Activated CD4-positive, alpha-beta T cell treated with anti-CD3 and anti-CD28 coated beads, Interleukin-2, amount 50 U/mL, for 16 hours (primary cell): ENCODE measurements around the gene COA3.
A peak's percentile ranks its signal among the peaks of the same experiment; 100 is the strongest.
"Not testable (repeated sequence)": the region's sequence is repeated elsewhere in the genome, so short reads cannot be mapped to it uniquely, and the experiment has no call there.

Source experiments
- DNase-seq: peaks from one replicate; pipeline ENCODE4 v3.0.0-alpha.2; 2020

The COA3 gene

DNA sequence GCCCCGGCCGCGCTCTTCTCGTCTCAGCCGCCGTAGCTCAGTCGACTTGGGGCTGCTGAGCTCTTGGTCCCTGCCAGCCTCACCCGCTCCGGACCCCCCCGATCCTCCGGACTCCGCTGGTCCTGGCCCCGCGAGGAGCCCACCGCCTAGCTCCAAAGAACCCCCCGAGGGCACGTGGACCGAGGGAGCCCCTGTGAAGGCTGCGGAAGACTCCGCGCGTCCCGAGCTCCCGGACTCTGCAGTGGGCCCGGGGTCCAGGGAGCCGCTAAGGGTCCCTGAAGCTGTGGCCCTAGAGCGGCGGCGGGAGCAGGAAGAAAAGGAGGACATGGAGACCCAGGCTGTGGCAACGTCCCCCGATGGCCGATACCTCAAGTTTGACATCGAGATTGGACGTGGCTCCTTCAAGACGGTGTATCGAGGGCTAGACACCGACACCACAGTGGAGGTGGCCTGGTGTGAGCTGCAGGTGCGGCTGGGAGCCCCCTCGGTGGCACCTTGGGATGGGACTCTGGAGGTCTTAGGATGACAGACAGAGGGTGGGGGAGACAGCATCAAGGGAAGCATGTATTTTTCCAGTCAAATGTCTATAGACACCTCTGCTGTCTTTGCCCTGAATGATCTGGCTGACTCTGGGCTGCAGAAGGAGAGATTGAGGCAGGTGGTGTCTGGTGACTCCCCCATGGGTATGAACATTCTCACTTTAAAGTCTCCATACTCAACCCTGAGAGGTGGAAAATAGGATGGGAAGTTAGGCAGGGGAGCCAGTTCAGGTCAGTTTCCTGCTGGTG lies 17.5 kb downstream of the COA3 start:
- DNase-seq: no peak

DNA sequence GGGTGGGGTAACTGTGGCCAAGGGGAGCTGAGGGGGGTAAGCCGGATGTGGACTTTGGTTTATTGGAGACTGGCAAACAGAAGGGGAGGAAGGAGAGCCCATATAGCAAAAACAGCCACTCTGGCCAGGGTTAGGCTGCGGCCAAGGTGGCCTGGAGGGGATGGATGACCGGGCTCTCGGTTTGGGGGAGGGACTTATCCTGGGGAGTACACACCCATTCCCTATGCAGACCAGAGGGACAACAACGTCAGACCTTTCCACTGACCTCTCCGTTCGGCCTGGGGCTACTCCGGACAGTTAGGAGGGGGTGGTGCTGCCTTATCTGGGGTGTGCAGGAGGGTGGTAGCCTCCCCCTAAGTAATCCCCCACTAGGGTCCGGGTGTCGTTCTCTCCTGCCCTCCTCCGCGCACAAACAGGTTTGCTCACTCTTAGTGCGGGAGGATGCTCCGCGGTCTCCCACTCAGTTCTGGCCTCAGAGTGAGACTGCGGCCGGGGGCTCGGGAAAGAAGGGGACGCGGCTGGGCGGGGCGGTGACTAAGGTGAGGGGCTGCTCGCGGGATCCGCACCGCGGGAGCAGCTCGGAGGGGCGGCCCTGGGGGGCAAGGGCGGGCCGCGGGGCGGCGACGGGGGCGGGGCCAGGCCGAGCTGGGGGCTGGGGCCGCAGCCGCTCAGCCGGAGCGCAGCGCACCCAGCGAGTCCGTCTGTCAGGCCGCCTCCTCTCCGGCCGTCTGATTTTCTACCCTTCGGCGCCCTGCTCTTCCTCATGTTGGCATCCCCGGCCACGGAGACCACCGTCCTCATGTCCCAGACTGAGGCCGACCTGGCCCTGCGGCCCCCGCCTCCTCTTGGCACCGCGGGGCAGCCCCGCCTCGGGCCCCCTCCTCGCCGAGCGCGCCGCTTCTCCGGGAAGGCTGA lies 18.3 kb downstream of the COA3 start, which contains the start of gene WNK4:
TSS of gene WNK4 (plus strand) at position 675 of the 915 bp plus-strand sequence. CDS start at position 764, 89 bp downstream.
- no peak for DNase-seq

DNA sequence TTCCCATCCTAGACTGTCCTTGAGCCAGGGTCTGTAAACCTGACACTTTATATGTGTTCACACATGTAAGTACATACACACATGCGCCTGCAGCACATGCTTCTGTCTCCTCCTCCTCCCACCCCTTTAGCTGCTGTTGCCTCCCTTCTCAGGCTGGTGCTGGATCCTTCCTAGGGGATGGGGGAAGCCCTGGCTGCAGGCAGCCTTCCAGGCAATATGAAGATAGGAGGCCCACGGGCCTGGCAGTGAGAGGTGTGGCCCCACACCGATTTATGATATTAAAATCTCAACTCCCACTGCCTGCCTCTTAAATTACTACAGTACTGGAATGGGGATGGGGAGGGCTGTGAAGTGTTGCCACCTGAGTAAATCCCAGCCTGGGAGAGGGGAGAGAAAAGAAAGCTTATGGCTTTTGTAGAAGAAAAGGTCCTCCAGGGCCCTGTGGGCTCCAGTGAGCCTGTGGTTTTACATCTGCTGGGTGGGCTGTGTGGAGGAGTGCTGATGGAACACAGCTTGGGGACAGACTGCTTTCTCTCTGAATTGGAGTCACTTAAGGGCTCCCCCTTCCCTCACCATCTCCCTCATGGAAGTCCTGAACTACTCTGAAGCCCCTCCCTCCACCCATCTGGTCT lies 19.1 kb downstream of the COA3 start:
- DNase-seq: no peak

DNA sequence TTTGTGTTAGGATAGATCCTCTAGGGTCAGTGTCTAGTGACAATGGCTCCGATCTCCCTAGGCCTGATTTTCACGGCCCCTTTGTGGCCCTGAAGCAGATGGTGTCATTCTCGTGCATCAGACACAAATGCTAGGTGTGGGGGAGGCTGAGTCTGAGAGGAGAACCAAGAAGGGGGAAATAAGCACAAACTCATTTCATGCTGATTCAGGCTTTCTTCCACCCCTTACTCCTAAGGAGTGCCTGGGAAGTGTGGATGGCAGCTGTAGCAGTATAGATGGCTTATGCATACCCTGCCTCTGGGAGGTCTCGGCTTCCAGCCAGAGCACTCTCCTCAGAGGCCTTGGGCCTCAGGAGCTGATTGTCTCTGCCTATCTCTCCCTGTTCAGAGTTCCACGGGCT lies 19.9 kb downstream of the COA3 start:
- no peak for DNase-seq

DNA sequence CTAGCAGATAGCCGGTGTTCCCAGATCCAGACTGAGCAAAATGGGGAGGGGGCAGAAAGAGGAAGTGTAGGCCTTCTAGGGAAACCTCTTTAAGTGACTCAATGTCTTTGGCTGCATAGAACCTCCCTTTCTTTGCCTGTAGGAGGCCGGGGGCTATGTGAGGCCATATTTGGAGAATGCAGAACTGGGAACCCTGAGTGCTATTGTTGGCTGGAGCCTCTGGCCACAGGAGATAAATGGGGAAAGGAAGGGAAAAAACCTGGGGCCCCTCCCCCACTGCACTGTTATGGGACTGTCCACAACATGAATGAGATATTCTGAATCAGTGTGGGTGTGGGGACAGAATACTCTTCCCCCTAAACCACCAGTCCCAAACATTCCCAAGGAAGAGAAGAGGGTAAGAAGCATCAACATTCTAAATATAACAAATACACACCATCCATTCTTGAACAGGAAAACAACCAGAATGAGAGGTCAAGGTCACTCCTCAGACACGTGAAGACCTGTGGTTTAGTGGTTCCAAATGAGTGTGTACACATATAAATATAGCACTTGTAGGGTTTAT lies 22.9 kb downstream of the COA3 start:
- DNase-seq: no peak

DNA sequence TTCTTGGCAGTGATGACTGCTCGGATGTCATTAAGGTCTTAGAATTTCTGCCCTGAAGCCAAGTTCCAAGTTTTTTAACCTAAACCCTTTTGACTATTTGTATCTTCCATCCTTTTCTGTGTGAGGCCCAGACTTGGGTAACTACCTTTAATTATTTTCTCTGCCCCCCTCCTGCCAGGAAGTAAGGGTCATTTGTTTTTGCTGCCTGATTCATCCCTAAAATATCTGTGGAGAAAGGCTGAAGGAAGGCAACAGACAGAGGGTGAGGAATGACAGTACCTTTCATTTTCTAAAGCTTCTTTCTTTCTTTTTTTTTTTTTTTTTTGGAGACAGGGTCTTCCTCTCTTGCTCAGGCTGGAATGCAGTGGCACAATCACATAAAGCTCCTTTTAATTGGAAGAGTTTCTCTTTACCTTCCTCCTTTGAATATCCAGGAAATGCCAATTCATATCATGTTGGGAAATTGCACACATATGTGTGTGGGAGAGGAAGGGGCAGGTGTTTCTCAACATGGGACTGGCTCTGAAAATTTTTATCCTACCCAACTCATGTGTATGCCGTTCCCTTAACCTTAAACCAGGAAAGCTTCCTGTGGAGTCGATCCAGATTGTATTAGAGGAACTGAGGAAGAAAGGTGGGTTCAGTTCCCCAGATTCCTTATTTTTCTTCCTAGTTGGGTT lies 24.3 kb downstream of the COA3 start:
- no peak for DNase-seq

DNA sequence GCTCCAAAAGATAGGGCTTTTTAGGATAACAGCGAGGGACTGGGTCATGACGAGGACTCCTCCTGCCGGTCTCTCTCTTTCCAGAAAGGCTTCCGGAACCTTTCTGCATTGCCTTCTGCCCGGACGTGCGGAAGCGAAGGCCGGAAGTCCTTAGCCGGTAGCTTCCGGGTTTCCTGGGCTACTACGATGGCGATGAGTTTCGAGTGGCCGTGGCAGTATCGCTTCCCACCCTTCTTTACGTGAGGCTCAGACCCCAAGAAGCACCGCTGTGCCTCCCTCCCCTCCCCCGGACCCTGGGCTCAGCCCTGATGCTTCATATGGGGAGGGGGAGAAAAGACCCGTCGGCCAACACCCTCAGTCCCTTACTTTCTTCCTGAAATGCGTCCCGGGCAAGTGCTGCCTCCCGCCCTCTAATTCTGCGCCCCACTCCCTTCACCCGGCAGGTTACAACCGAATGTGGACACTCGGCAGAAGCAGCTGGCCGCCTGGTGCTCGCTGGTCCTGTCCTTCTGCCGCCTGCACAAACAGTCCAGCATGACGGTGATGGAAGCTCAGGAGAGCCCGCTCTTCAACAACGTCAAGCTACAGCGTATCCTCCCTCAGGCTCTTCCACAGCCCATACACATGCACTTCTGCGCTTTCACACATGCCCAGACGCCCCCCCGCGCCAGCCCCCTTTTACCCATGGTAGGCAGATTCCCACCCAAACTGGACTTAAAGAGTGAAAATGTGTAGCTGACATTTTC lies 25.0 kb downstream of the COA3 start, which contains the start of gene VPS25:
TSS of gene VPS25 (plus strand) at position 160 of the 746 bp plus-strand sequence. CDS start at position 187, 27 bp downstream.
- peak; percentile 87 for DNase-seq

DNA sequence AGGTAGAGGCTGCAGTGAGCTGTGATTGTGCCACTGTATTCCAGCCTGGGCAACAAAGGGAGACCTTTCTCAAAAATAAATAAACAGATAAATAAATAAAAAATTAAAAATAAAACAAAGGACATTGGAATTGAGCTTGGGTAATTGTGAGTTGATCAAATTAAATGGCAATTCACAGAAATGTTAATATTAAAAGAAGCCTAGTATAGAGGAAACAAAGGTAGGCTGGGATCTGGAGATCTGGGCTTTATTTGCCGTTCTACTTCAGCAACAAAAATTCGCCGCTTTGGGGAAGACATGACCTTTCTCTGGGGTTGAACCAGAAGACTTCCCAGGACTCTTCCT lies 25.6 kb downstream of the COA3 start:
- no peak for DNase-seq

DNA sequence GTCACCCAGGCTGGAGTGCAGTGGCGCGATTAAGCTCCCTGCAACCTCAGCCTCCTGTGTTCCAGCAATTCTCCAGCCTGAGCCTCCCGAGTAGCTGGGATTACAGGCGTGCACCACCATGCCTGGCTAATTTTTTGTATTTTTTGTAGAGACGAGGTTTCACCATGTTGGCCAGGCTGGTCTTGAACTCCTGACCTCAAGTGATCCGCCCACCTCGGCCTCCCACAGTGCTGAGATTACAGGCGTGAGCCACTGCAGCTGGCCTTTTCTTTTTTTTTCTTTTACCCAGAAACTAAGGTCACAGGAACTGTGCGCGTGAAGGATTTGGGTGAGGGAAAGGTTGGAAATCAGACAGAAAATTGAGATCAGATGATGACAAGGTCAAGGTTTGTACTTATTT lies 28.5 kb downstream of the COA3 start:
- DNase-seq: not testable (repeated sequence)

DNA sequence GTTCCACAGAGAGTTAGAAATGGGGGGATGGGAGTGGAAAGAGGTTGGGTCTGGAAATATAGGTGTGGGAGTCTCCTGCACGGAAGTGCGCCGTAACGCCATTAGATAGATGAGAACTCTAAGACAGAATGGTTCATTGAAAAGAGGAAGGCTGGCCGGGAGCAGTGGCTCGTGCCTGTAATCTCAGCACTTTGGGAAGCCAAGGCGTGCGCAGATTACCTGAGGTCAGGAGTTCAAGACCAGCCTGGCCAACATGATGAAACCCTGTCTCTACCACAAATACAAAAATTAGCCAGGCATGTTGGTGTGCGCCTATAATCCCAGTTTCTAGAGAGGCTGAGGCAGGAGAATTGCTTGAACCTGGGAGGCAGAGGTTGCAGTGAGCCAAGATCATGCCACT lies 30.5 kb downstream of the COA3 start:
- not testable (repeated sequence) for DNase-seq

DNA sequence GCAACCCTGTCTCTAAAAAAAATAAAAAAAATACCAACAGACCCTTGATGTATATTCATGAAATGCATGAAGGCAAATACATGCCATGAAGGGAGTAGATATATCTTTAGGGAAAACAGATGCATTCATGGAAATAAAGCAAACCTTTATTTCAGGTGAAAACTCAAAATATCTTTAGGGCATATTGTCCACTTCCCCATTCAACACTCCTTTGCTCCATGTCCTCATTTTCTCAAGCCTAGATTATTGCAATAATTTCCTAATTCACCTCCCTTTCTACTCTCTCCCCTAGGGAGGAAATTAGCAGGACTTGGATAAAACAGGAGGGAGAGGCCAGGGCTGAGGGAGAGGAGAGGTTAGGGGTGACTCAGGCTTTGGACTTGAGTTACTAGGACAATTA lies 31.0 kb downstream of the COA3 start:
- DNase-seq: no peak

DNA sequence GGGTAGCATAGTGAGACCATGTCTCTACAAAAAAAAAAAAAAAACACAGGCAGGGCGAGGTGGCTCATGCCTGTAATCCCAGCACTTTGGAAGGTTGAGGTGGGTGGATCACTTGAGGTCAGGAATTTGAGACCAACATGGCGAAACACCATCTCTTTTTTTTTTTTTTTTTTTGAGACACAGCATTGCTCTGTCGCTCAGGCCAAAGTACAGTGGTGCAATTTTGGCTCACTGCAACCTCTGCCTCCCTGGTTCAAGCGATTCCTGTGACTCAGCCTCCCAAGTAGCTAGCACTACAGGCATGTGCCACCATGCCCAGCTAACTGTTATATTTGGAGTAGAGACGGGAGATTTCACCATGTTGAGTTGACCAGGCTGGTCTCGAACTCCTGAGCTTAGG lies 32.4 kb downstream of the COA3 start:
- DNase-seq: no peak

DNA sequence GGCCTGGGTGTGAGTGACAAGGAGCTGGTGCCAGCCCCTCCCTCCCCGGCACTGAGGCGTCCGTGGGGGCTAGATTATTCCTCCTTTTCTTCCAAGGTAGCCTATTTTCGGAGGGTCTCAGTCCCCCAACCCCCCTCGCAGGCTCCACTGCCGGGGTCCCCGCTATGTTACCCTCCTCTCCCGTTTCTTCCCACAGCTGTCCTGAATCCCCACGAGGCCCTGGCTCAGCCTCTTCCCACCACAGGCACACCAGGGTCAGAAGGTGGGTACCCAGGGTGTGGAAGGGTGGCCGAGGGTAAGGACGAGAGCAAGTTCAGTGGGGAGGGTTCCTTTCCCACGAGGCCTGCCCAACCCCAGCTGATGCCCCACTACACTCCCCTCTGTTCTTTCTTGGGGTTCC lies 36.9 kb downstream of the COA3 start:
- DNase-seq: no peak

DNA sequence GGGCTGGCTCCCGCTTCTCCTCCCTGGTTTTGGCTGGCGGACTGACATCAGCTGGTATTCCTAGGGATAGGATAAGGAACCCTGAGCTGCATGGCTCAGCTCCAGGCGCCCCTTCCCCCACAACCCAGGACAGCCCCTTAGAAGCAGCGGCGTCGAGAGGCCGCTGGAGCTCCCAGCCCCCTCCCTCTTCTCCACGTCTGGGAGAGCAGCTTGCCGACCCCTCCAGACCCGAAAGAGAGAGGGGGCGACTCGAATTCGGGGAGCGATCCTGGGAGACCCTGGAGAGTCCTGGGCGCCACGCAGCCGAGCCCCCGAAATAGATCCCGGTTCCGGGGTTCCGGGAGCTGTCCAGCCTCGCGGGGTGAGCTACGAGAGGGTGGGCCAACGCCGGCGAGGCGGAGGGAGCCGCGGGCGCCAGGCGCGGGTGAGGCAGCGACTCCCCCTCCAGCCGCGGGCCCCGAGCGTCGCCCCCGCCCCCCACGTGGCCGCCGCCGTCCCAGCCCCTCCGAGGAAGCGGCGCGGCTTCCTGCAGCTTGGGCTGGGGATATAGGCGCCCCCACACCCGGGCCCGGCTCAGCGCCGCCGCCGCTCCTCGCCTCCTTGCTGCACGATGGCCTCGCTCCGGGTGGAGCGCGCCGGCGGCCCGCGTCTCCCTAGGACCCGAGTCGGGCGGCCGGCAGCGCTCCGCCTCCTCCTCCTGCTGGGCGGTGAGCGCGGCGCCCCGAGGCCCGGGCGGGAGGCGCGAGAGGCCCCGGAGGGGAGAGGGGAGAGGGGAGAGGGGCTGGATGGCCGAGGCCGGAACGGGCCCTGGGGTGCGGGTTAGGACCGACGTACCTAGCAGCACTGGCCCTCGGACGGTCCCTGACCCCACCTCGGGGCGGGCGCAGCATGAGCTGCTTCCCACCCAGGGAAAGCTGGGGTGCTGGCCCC lies 37.6 kb downstream of the COA3 start, which contains the start of gene RAMP2:
TSS of gene RAMP2 (plus strand) at position 576 of the 930 bp plus-strand sequence. CDS start at position 611, 35 bp downstream.
- no peak for DNase-seq

DNA sequence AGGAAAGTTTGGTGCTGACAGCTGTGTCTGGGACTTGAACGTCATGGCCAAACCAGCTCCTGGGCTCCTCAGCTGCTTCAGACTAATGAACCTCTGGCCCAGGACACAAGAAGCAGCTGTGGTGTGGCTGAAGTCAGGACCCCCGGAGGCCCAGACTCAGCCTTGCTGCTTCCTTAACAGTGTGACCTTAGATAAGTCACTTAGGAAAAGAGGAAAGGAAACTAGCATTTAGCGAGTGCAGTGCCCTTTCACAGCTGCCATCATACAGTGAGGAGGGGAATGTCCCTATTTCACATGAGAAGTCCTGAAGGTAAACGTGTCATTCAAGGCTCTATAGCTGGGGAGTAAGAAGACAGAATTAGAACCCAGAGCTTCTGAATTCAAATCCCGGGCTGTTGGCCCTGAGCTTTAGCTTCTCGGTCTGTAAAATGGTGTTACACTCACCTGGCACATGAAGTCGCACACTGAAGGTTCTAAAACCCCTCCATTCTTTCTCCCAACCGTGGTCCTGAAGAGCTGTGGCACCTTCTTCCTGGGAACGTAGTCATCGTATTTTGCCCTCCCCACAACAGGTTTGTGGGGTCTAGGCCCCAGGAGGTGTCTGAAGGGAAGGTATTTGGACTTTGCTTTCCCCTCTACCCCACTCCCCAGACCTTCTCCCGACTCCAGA lies 38.4 kb downstream of the COA3 start:
- DNase-seq: no peak

DNA sequence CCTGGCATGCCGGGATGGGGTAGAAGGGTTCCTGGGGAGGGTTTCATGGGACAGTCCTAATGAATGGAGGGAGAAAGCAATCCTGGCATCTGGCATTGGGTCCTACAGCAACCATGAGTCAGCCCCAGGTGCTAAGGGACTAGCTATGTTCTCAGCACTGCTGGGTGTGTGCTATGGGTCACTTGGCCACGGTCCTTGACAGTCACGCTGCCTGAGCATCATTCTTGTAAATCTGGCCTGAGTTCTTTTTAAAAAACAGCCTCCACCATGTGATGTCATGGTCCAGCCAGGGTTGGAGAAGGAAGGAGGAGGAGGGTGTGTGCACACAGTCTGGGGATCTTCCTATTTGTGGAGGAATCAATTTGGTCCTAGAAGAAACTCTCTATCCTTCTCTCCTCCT lies 43.7 kb downstream of the COA3 start:
- no peak for DNase-seq

DNA sequence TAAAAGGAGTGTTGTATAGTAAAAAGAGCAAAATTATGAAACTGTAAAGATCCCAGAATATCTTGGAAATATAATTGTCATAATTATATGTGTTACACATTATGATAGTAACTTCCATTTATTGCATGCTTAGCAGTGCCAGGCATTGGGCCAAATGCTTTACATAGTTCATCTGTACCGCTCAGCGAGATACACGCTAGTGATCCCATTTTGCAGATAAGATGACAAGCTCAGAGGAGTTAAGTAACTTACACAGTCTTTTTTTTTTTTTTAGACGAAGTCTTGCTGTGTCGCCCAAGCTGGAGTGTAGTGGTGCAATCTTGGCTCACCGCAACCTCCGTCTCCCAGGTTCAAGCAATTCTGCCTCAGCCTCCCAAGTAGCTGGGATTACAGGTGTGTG lies 46.9 kb downstream of the COA3 start:
- DNase-seq: no peak

DNA sequence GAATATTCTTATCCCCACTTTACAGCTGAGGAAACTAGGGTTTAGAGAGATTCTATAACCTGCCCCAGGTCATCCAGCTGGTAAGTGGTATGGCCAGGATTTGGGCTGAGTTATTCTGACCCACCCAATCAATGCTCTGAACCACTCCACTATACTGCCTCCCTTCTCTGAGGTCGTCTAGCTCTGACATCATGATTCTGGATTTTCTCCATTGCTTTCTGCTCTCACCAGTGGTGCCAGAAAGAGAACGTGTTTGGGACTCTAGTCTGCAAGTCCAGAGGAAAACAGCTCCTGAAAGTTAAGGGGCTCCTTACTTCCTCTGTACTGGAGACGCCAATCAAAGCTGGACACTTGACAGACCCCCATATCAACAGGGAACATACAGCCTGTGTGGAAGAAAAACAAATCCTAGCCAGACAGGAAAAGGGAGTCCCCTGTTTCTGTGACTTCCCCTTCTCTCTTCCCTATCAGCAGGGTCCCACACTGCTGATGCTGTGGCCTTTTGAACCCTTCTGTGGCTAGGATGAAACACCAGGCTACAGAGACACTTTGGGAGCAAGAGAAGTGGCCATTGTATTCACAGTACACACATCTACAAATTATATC lies 47.7 kb downstream of the COA3 start:
- no peak for DNase-seq
